ENCODE measurements around the gene MARCHF9.

Gene MARCHF9

DNA sequence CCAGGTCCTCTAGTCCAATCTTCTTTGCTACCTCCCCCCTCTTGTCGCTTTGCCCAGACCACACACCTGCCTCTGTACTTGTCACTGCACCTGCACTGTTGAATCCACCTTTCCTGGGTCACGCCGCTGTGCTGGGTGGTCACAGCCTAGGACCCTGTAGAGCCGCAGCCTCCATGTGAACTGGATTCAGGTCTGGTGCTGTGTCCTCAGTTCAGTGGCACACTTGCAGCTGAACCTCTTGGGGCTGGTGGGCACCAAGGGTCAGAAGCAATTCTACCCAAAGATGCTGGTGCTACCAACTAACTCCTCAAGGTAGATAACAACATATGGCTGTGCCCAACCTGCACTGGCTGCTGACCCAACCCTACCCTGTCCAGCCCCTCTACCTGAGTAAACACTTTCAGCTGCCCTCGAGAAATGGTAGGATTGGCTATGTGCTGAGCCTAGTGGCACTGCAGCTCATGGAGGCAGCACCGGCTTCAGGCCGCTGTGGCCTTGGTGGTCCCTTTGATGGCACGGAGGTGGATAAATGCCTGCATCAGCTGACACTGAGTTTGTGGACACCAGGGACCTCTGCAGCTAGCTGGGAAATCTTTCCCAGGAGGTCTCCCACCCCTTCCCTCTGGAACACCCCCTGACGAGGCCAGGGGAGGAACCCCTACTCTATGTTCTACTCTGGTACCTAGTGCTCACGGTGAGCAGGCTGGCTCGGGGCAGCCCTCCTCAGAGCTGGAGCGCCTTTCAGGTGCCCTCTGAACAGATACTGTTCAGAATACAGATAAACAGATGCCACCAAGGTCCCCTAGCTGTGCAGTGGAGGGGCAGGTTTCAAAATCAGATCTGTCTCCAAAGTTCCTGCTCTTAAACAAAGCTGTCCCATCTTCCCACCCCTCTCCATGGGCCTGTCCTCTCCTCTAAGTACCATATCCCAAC lies 30.6 kb upstream of the MARCHF9 start:
- DNase-seq (ENCODE audit: low read depth in 2 of 2): no peak

DNA sequence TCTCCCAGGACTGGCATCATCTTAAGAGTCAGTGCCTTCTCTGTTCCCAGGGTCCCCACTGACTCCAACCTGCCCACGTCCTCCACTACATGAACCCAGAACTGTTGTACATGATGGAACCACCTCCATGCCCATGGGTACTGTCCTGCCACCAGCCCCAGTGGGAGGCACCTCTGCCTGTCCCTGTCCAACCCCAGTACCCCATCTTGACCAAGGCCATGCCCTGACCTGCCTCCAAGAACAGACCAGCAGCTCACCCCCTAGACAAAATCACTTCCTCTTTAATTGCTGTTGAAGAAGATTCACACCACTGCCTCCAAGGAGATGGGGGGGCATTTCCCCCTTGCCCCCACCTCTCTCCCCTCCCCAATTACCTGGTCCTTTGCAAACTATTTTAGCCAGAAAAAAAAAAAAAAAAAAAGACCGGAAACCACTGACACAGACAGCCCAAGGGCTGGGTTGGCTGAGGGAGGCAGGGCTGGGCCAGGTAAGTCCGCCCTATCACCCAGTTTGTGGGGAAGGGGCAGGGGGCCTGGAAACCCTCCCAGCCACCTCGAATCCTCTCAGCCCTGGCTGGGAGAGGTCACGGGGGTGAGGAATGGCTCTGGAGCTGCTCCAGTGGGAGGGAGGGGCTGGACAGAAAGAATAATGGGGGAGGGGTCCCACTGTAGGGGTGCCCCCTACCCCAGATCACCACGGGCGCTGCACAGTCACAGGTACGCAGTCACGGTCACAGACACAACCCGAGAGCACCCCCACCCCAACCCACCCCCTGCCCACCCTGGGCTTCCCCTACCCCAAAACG lies 29.8 kb upstream of the MARCHF9 start:
- DNase-seq (ENCODE audit: low read depth in 2 of 2): no peak

DNA sequence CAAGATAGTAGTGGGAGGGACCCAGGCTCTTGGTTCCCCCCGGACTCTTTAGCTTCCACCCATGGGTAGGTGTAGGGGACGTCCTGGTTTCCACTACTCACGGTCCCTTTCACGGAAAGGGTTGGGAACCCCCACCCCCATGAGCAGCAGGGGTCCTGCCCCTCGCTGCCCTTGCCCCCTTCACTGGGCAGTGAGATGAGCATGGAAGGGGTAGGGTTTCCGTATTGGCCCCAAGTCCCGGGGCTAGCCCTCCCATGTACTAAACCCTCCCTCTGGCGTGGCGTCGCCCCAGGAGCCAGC lies 29.1 kb upstream of the MARCHF9 start:
- no peak for DNase-seq (ENCODE audit: low read depth in 2 of 2)

DNA sequence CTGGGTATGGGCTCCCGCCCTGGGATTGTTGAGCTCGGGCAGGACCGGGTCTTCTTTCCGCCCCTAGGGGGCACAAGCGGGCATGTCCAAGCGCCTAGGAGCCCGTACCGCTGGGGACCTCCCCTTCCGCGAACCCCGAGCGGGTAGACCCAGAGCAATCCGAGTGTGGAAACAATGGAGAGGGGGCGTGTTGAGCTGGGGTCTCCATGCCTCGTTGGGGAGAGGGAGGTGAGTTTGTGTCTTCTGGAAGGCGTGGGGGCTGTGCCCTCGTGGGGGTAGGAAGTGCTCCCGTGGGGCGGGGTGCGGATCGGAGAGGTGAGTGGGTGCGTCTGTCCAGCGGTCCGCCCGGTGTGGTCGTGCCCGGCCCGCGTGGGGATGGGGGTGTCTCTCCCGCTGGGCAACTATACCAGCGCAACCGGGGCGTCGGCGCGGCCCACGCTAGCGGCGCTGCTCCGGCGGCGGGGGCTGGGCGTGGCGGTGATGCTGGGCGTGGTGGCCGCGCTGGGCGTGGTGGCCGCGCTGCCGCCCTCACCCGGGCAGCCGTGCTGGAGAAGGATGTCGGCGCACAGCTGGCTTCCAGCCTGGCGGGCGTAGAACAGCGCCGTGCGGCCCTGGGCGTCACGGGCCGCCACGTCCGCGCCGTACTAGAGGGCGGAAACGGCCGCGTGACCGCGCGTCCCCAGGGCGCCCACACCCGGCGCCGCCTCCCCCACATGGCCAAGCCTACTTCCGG lies 28.6 kb upstream of the MARCHF9 start:
- peak; percentile 67 to 70 for DNase-seq (ENCODE audit: low read depth in 2 of 2)

DNA sequence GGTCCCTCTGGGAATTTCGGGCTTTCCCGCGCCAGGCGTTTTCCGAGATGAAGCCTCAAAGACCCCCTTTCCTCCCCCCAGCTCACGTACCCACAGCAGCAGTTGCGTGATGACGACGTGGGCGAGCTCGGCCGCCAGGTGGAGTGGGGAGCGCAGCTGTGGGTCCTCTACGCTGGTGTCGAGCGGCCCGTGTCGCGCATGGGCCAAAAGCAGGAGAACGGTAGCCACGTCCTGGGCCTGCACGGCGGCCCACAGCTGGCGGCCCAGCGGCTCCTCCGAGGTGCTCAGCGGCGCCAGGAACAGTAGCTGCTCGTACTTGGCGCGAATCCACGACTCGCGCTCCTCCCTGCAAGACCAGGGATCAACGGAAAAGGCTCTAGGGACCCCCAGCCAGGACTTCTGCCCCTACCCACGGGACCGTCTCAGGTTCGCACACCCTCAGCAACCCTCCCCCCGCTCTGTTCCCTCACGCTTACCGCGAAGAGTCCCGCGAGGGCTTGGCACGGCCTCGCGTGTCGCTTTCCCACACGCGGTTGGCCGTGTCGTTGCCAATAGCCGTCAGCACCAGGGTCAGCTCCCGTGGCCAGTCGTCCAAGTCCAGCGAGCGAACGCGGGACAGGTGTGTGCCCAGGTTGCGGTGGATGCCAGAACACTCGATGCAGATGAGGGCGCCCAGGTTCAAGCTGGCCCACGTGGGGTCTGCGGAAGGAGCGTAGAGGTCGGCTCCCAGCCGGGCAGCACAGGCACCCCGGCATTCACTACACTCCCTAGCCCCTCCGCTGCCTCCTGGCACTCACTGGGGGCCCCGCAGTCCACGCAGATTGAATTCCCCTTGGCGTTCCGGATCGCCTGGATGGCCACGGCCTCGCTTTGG lies 27.8 kb upstream of the MARCHF9 start:
- no peak for DNase-seq (ENCODE audit: low read depth in 2 of 2)

DNA sequence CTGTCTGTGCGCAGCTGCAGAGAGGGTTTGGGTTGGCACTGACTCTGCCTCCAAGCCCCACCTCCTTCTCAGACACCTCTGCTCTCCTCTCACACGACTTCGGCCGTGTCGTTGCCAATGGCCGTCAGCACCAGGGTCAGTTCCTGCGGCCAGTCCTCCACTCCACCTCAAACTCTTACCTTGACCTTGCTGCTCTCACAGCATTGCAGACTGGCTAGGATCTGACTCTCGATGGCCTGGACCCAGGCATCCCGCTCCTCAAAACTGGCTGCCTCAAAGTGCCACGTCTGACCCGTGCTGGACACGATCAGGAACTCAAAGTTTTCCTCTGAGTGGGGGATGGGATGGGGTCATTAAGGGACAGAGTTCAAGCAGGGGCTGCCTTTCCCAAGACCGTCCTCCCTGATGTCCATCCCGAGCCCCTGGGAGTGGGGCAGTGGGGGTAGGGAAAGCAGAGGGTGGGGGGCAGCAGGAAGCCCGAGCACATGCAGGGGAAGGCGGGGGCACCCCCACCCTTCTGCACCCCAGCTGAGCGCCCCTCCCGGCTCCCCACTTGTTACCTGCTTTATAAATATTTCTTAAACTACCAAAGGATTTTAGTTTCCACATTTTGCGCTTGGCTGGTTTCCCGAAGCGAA lies 27.0 kb upstream of the MARCHF9 start:
- no peak for DNase-seq (ENCODE audit: low read depth in 2 of 2)

DNA sequence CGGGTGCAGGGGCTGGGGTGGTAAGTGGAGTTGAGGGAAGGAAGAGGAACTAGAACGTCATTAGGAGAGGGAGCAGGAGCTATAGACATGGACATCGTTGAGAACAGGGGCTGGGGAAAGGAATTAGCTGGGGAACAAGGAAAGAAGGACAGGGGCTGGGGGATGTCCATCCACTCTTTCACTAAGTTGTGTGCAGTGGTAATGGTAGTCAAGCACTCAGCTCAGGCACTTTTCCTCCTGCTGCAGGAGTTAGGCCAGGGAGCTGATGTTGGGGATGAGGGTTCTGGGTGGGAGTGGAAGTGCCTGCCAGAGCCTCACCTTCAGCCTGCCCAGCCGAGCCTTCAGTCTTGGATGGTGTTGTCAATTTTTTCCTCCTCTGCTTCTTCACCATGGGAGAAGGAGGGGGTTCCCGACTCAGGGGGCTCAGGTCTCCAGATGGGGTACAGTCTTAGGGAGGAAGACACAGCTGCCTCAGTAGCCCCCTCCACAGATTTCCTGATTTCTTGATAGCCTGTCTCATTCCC lies 25.5 kb upstream of the MARCHF9 start:
- DNase-seq (ENCODE audit: low read depth in 2 of 2): no peak

DNA sequence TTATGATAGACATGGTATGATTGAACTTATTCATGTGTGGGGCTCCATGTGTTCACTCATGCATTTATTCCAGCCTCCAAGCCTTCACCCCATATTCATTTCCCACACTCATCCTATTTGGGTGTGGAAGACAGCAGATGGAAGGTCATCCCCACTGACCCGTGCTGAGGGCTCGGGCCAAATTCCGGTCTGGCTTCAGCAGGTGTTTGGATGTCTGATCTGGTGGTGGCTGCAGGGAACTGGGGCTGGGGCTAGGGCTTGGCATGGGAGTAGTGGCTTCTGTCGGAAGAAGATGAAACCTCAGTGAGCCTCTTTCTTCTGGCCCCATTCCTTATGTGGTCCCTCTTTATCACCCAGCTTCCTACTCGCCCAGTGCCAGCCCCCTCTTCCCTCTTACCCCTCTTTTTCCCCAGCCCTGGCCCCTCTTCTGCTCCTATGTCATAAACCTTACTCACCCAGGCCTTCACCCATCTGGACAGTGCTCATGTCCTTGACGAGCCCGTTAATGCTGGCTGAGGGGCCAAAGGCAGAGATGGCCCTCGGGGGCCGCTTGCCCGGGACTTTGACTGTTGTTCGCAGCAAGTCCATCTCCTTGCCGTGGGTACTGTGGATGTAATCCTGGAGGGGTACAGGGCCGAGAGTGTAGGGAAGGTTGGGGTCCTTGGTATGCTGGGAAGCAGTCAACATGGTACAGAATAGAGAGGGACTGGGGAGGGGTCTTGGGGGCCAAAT lies 24.4 kb upstream of the MARCHF9 start:
- DNase-seq (ENCODE audit: low read depth in 2 of 2): no peak

DNA sequence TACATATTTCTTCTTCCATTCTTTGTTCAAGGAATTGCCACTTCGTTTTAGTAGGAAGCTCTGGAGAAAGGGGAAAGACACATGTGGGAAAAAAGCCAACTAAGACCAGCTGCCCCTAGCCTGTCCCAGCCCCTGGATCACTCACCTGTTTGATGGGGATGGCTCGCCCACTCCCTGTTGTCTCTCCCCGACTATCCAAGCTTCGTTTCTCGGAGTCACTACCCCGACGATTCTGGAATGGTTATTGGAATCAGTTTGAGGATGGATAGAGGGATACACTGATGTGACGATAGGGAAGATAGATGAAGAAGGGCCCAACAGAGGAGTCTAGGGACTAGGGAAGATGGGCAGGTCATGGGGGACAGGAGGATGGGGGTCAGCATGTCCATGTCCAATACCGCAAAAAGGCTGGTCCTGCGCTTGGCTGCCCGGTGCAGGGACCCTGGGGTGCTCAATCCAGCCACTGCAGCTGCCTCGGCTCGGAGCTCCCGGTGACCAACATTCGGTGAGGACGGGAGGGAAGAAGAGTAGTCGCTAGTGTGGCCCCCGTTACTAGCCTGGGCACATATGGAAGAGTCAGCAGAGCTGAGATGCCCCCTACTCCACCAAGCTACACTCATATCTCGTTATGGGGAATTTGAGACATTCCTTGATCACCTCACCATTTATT lies 23.4 kb upstream of the MARCHF9 start:
- no peak for DNase-seq (ENCODE audit: low read depth in 2 of 2)

DNA sequence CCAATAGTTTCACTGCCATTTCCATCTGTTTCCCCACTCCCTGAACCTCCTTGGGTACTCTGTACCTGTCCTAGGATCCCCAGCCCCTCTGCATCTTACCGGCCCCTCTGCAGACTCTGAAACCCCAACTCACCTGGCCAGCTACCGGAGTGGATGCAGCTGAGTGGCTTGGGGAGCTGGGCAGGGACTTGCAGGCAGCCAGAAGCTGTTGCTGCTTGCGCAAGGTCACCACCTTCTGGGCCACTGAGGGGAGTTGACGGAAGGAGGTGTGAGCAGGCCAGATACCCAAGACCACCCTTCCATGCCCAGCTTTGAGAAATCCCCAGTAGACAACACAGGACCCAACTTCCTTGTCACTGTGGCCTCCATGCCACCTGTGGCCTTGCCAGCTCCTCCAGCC lies 22.6 kb upstream of the MARCHF9 start:
- no peak for DNase-seq (ENCODE audit: low read depth in 2 of 2)

DNA sequence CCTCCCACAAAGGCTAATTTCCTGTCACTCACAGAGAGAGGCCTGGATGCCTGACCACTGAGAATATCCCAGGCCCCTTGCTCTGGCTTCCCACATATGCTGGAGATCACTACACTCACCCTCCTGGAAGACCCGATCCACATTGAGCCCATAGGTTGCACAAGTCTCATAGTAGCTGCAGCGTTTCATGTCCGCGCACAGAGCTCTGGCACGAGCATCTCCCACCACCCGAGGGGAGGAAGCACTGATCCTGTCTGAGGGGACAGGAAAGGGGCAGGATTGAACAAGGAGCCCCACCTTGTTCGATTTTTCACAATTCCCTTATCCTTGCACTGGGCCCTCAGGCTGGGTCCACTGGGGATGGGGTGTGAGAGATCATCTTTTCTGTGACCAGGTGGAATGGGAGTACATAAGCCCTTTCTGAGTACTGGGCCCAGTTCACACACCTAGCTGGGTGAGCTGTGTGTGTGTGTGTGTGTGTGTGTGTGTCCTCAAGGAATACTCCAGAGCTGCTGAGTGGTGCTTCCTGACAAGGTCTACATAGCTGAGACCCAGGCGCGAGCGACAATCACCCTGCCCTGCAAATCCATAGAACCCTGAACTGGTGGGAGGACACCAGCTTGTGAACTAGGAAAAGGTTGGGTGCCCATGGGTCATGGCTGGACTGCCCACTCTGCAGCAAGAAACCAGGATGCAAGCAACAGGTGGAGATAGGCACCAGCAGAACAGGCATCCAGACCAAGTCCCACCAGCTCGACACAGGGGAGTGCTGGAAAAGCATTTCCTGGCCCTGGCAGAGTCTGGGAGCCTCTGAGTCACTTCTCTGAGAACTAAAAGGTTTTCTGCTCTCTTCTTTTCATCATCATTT lies 21.9 kb upstream of the MARCHF9 start:
- DNase-seq (ENCODE audit: low read depth in 2 of 2): no peak

DNA sequence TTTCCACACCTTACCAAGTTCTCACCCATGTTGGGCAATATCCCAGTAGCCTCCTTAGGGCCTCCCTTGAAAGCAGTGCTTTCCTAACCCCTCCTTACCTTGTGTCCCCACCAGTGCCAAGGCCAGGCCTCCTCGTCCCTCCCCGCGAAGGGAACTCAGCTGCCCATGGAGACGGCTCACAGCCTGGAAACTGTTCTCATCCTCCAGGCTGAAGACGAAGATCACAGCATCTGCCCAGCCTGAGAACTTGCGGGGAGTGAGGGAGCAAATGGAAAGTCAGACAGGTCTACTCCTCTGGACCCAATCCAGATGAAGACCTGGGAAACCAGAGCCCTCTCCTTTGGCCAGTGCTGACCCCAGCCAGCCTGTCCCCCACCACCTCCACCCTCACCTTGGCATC lies 21.0 kb upstream of the MARCHF9 start:
- no peak for DNase-seq (ENCODE audit: low read depth in 2 of 2)

DNA sequence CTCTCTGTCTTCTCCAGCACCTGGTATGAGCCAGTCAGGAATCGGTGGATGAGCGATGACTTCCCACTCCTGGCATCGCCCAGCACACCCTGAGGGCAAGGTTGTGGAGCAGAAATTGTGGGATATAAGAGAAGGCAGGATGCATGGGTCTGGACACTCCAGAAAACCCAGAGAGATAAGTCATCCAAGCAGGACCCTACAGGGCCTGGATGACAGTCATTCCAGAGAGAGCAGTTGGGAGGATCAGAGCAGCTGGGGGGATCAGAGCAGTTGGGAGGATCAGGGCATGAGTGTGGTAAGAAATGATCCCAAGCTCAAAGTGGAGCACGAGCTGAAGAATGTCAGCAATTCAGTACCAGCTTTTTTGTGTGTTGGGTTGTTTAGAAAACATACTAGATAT lies 20.3 kb upstream of the MARCHF9 start:
- no peak for DNase-seq (ENCODE audit: low read depth in 2 of 2)

DNA sequence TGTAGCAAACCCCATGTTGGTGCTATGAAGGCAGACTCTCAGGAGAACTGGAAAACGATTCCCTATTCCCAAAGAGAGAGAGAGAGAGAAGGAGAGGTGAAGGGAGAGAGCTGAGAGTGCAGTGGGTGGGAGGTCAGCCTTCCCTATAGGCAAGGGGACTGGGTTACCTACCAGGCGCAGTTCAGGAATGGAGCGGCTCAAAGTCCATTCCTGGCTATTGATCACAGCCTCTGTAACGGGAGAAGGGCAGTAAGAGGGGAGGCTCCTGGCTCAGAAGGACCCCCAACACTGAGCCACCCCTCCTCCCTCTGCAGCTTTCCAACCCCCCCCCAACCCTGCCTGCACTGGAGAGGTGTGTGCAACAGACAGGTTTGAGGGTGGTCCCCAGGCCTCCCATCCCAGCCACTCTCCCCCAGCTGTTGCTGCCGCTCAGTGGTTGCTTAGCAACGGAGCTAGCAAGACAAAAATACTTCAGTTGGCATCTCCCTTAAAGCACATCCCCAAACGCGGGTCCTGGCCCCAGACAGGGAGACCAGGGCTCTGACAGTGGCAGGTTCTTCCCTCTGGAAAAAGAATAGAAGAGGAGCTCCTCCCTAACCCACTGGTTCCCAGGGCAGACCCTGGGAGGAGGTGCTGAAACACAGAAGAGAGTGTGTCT lies 19.6 kb upstream of the MARCHF9 start:
- DNase-seq (ENCODE audit: low read depth in 2 of 2): no peak

DNA sequence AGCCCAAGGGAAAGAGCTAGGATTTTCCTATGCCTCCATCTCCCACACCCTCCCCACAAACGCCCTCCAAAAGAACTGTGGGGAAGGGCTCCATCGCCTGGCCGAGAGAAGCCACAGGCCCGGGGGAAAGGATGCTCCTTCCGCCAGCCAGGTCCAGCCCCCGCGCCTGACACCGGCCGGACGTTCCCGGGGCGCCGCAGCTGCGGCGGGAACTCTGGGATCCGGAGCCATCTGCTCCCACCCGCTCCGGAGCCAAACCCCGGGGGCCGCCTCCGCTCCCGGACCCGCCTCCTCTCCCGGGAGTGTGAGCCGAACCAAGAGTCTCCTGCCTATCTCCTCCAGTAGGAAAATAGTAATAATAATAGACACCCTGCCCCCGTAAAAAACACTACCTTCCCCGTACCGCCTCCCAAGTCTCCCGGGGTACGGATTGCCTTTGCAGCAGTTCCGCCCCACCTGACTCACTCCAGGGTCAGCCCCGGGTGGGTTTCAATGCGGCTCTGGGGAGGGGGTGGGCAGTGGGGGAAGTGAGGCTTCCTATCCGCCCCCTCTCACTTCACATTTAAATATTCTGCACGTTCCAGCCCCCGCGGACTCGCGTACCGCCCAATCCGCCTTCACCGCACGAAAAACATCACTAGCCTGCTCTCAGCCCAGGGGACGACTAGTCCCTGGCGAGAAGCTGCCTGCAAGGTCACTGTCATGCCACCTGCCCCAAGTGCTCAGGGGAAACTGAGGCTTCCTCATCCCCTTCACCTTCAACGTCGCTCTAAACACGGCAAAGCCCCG lies 18.8 kb upstream of the MARCHF9 start:
- DNase-seq (ENCODE audit: low read depth in 2 of 2): no peak

DNA sequence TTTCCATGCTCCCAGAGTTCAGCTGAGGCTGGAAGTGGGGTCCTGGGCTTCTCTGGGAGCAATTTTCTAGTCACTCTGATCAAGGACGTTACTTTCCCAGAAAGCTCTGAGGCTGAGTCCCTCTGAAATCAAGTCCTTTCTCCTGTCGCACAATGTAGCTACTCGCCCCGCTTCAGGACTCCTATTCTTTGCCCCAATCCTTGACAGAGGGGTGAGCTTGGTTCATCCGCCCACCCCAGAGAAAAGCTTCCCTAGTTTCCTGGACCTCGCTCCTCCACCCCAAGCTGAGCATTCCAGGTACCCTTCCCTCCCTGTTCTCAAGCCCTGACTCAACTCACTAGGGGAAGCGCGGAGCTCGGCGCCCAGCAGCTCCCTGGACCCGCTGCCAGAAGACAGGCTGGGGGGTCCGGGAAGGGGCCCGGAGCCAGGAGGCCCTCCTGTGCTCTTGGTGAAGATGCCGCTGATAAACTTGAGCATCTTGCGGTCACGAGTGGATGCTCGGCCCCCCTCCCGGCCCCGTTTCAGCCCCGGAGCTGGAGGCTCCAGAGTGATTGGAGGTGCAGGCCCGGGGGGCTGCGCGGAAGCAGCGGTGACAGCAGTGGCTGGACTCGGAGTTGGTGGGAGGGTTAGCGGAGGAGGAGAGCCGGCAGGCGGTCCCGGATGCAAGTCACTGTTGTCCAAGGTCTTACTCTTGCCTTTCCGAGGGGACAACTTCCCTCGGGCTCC lies 18.0 kb upstream of the MARCHF9 start:
- no peak for DNase-seq (ENCODE audit: low read depth in 2 of 2)
